Duodenal mucosa (tissue), 2 donors: ENCODE measurements around the gene LINC01488.
A peak's percentile ranks its signal among the peaks of the same experiment; 100 is the strongest.

Experiments used
- H3K27ac ChIP-seq: one replicate; pipeline ENCODE4 v1.7.0; 2013; ENCODE audit warnings: low read depth, low read length
- H3K27me3 ChIP-seq, 2 donors: one replicate each; pipeline ENCODE4 v1.7.0; 2013; ENCODE audit warnings: low read length in 2 of 2, control low read depth in 1 of 2; ENCODE audit not compliant: insufficient read depth in 2 of 2, control insufficient read depth in 1 of 2
- H3K36me3 ChIP-seq, 2 donors: one replicate each; pipeline ENCODE4 v1.7.0; 2013; ENCODE audit warnings: low read length in 2 of 2, control low read depth in 1 of 2; ENCODE audit not compliant: insufficient read depth in 2 of 2, control insufficient read depth in 1 of 2
- H3K4me1 ChIP-seq, 2 donors: one replicate each; pipeline ENCODE4 v1.7.0; 2013; ENCODE audit warnings: low read length in 2 of 2, control low read depth in 1 of 2; ENCODE audit not compliant: insufficient read depth in 2 of 2, control insufficient read depth in 1 of 2
- H3K4me3 ChIP-seq, 2 donors: one replicate each; pipeline ENCODE4 v1.7.0; 2013; ENCODE audit warnings: low read length in 2 of 2, low read depth in 1 of 2
- H3K9ac ChIP-seq, 2 donors: one replicate each; pipeline ENCODE4 v1.7.0; 2013; ENCODE audit warnings: low read length in 2 of 2, low read depth in 1 of 2
- H3K9me3 ChIP-seq, 2 donors: one replicate each; pipeline ENCODE4 v1.7.0; 2013; ENCODE audit warnings: low read length in 2 of 2, control low read depth in 1 of 2; ENCODE audit not compliant: control insufficient read depth in 1 of 2

Gene LINC01488

GRCh38 chr11:69477086-69477485, 4.4 kb upstream of the LINC01488 start:
- Histone ChIP-seq H3K9ac (no peak overlapping the region), H3K4me1 (peaks cover 18 to 30% of the 10 kb centered on the region in 2 donors), H3K27me3 (no peaks in the 10 kb centered on the region)

GRCh38 chr11:69479591-69480271, 1.7 kb upstream of the LINC01488 start:
- Histone ChIP-seq H3K27me3 (no peaks in the 10 kb centered on the region), H3K4me3 (peak overlapping the region; percentile 49 to 68), H3K9ac (peak overlapping the region; percentile 42 to 76), H3K9me3 (no peaks in the 10 kb centered on the region), H3K4me1 (peaks cover 18 to 30% of the 10 kb centered on the region in 2 donors), H3K27ac (peak overlapping the region; percentile 72), H3K36me3 (no peaks in the 10 kb centered on the region)

More at GRCh38 chr11:69477086-69477485, 4.4 kb upstream of the LINC01488 start:
- Histone ChIP-seq H3K9me3 (peaks cover 6 to 11% of the 10 kb centered on the region in 2 donors), H3K4me3 (no peak overlapping the region), H3K36me3 (no peaks in the 10 kb centered on the region), H3K27ac (no peak overlapping the region)

- Histone ChIP-seq H3K9ac (peak overlapping the region; percentile 31 to 44), H3K27ac (no peak overlapping the region), H3K9me3 (no peaks in the 10 kb centered on the region)
Observed at GRCh38 chr11:69480547-69481392, 693 bp upstream of the LINC01488 start.

GRCh38 chr11:69482322-69482721, 859 bp downstream of the LINC01488 start:
- Histone ChIP-seq H3K9me3 (no peaks in the 10 kb centered on the region), H3K36me3 (no peaks in the 10 kb centered on the region), H3K4me3 (no peak overlapping the region), H3K27ac (no peak overlapping the region), H3K4me1 (peaks cover 18 to 26% of the 10 kb centered on the region in 2 donors), H3K9ac (no peak overlapping the region), H3K27me3 (no peaks in the 10 kb centered on the region)

More at GRCh38 chr11:69480547-69481392, 693 bp upstream of the LINC01488 start:
- H3K36me3 ChIP-seq: no peaks in the 10 kb centered on the region
- peaks cover 18 to 30% of the 10 kb centered on the region in 2 donors for H3K4me1 ChIP-seq
- no peaks in the 10 kb centered on the region for H3K27me3 ChIP-seq
- peak overlapping the region in 1 of 2 donors; percentile 43 for H3K4me3 ChIP-seq

- Histone ChIP-seq H3K4me1 (peaks cover 18 to 22% of the 10 kb centered on the region in 2 donors), H3K27ac (no peak overlapping the region), H3K4me3 (no peak overlapping the region), H3K36me3 (no peaks in the 10 kb centered on the region), H3K9ac (no peak overlapping the region), H3K9me3 (no peaks in the 10 kb centered on the region), H3K27me3 (no peaks in the 10 kb centered on the region)
Observed at GRCh38 chr11:69483170-69483569, 1.7 kb downstream of the LINC01488 start.

GRCh38 chr11:69483691-69484426, 2.4 kb downstream of the LINC01488 start:
- H3K27ac ChIP-seq: no peak overlapping the region
- no peaks in the 10 kb centered on the region for H3K27me3 ChIP-seq
- no peak overlapping the region for H3K4me3 ChIP-seq
- H3K9ac ChIP-seq: no peak overlapping the region
- no peaks in the 10 kb centered on the region for H3K9me3 ChIP-seq
- no peaks in the 10 kb centered on the region for H3K36me3 ChIP-seq
- H3K4me1 ChIP-seq: peaks cover 16 to 18% of the 10 kb centered on the region in 2 donors

- no peaks in the 10 kb centered on the region for H3K27me3 ChIP-seq
- peaks cover 16 to 18% of the 10 kb centered on the region in 2 donors for H3K4me1 ChIP-seq
- no peak overlapping the region for H3K4me3 ChIP-seq
- no peaks in the 10 kb centered on the region for H3K36me3 ChIP-seq
- no peak overlapping the region for H3K27ac ChIP-seq
- H3K9me3 ChIP-seq: no peaks in the 10 kb centered on the region
- H3K9ac ChIP-seq: no peak overlapping the region
Observed at GRCh38 chr11:69484427-69485259, 3.2 kb downstream of the LINC01488 start.

GRCh38 chr11:69485337-69486041, 4.0 kb downstream of the LINC01488 start:
- Histone ChIP-seq H3K4me1 (peaks cover 10 to 11% of the 10 kb centered on the region in 2 donors), H3K9me3 (no peaks in the 10 kb centered on the region), H3K27me3 (no peaks in the 10 kb centered on the region), H3K9ac (no peak overlapping the region), H3K27ac (no peak overlapping the region), H3K4me3 (no peak overlapping the region), H3K36me3 (no peaks in the 10 kb centered on the region)
